NCI-H446 (cell line): Measurements from ENCODE around the gene DNAL1.
"Not testable (repeated sequence)": the region's sequence is repeated elsewhere in the genome, so short reads cannot be mapped to it uniquely, and the experiment has no call there.

Experiments
- DNase-seq, 2 experiments: peaks; one replicate each; lab custom pipeline; 2025; lab: John Stamatoyannopoulos, UW

Gene DNAL1

GRCh38 chr14:73644531-73645247, at the start of gene DNAL1:
DNAL1 (plus strand) TSS chr14:73644986; CDS start chr14:73645040, 54 bp downstream.
- DNase-seq = peak; percentile 89 to 94

DNA sequence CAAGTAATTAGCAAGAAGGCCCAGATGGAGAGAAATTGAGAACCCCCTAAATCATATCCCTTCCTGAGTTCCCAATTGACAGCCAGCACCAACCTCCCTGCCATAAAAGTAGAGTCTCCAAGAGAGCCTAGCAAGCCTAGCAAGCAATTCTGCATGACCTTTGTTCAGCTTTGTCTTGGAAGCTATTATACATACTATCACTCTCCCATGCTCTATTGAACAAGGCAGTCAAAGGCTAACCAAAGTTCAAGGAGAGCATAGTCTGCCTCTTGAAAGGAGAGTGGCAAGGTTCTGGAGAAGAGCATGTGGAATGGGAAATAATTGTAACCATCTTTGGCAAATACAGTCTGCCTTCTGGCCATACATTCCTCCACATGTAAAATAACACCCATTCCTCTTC, 45.3 kb upstream of the DNAL1 start:
- DNase-seq = no peak

- DNase-seq = no peak
These were observed 41.8 kb upstream of the DNAL1 start for GRCh38 chr14:73602994-73603393.

GRCh38 chr14:73606271-73606670, 38.5 kb upstream of the DNAL1 start:
- DNase-seq = no peak

- no peak for DNase-seq
These were observed 37.5 kb upstream of the DNAL1 start for GRCh38 chr14:73607241-73607640.

GRCh38 chr14:73610687-73611086, 34.1 kb upstream of the DNAL1 start:
- DNase-seq = no peak

- peak; percentile 8 to 69 for DNase-seq
These were observed 32.3 kb upstream of the DNAL1 start, which contains the start of gene ACOT6 for GRCh38 chr14:73612339-73613045. ACOT6 (plus strand) TSS chr14:73612517; CDS start chr14:73612572, 55 bp downstream.

GRCh38 chr14:73613046-73613383, 31.8 kb upstream of the DNAL1 start:
- peak in 1 of 2 experiments; percentile 39 for DNase-seq

DNA sequence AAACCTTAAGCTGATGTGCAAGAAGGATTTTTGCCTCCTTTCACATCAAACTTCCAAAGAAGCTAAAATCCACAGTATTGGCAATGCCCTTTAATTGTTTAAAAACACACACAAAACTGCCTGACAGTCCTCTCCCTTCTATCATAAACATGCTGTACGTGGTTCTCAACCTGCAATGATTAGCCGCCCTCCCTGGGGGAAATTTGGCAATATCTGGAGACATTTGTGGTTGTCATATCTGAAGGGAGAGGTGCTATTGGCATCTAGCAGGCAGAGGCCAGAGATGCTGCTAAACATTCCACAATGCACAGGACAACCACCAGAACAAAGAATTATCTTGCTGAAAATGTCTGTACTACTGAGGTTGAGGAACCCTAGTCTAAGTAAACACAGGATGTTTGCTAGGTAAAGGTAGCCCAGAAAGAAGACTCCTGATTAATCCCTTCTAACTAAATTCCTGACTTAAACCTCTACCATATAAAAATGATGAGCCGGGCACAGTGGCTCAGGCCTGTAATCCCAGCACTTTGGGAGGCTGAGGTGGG, 31.3 kb upstream of the DNAL1 start:
- DNase-seq = no peak

DNA sequence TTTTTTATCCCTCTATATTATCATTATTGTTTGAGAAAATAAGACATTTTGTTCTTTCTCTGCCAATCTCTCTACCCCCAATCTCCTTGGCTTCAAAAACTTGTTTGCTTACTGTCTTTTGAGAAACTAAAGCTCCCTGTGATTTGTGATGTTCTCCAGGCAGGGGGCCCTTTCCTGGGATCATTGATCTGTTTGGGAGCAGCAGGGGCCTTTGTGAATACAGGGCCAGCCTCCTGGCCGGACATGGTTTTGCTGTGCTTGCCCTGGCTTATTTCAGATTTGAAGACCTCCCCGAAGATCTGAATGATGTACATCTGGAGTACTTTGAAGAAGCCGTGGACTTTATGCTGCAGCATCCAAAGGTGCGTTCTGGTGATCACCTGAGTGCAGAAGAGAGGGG, 28.0 kb upstream of the DNAL1 start:
- no peak for DNase-seq

DNA sequence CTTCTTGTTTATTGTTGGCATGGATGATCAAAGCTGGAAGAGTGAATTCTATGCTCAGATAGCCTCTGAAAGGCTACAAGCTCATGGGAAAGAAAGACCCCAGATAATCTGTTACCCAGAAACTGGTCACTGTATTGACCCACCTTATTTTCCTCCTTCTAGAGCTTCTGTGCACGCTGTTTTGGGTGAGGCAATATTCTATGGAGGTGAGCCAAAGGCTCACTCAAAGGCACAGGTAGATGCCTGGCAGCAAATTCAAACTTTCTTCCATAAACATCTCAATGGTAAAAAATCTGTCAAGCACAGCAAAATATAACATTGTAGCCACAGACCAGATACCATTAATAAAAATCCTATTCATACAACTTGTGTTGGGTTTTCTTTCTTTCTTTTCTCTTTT, 25.3 kb upstream of the DNAL1 start:
- no peak for DNase-seq

DNA sequence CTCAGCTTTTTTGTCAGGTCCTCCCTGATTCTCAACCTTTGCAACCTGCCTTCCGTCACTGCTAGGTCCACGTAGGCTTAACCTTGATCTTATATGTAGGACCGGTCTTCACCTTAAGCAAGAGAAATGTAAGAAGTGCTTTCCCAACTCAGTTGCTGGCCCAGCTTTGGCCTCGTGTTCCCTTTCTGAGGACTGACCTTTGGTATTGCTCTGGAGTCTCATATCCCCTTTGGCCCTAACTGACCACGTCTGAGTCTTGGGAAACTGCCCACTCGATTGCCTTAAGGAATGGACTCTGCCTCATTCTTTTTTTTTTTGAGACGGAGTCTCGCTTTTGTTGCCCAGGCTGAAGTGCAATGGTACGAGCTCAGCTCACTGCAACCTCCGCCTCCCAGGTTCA, 24.5 kb upstream of the DNAL1 start:
- DNase-seq = no peak

- DNase-seq = no peak
These were observed 21.2 kb upstream of the DNAL1 start for GRCh38 chr14:73623504-73624054.

GRCh38 chr14:73625706-73626105, 19.1 kb upstream of the DNAL1 start:
- no peak for DNase-seq

GRCh38 chr14:73627151-73627558, 17.6 kb upstream of the DNAL1 start:
- DNase-seq = no peak

DNA sequence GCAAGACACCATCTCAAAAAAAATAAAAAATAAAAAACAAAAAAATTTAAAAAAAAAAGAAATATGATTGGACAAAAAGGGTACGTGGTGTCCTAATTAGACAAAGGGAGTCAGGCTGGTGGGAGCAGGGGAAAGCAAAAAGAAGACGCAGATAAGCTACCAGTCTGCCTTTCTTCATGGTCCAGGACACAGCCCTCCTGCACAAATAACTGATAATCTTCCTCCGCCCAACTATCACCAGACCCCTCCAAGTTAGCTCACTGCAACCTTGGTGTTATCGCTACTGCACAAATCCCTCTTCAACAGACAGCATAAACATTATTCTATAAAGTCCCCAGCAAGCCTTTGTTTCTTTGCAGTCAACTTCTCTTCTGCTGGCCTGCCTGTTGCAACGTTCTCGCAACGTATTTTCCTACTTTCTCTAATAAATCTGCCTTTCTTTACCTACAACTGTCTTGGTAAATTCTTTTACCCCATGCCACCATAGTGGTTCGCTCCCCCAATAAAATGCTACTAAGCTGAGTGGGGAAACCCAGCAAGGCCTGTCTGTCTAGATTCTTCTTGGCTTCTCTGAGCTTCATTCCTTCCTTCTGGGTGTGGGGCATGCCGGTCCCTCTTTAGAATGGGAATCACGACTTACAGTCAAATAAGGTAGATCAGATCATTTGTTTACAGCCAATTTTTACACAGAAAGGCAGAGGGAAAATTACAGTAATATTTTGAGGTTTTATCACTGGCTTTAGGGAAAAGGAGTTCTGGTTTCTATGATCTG, 14.6 kb upstream of the DNAL1 start:
- no peak for DNase-seq

- peak; percentile 31 to 68 for DNase-seq
These were observed 11.4 kb upstream of the DNAL1 start for GRCh38 chr14:73633116-73634010.

- no peak for DNase-seq
These were observed 10.6 kb upstream of the DNAL1 start for GRCh38 chr14:73634011-73634833.

- not testable (repeated sequence) for DNase-seq
These were observed 8.4 kb upstream of the DNAL1 start for GRCh38 chr14:73636355-73636754.

DNA sequence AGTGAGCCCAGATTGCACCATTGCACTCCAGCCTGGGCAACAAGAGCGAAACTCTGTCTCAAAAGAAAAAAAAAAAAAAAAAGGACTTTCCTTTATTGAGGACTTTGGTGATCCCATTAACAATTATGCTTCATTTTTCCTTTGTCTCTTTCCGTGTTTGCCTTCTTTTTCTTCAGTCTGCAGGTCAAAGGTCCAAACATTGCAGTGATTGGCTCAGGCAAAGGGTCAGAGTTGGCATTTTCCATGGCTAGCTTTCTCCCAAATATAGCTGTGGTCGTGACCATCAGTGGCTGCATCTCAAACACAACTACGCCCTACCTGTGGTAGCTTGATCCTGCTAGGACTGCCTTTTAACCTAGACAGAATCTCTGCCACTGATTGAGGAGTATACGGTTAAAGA, 7.0 kb upstream of the DNAL1 start:
- DNase-seq = no peak
